ENCODE data around the gene S100A8.

Gene S100A8

GRCh38 chr1:153375511-153375910, 15.4 kb downstream of the S100A8 start, which contains the start of gene S100A12:
S100A12 (minus strand) TSS chr1:153375621; CDS start chr1:153374592, 1,029 bp downstream.
- Histone ChIP-seq H3K9me3 (ENCODE audit: control insufficient read depth in 2 of 2, low read length in 2 of 2) (no peaks in the 10 kb centered on the region), H3K9ac (ENCODE audit: low read depth in 1 of 2, low read length in 2 of 2) (no peak within 1 kb of the TSS), H3K27ac (ENCODE audit: low read depth in 2 of 2, low read length in 2 of 2) (no peak within 1 kb of the TSS), H3K4me3 (ENCODE audit: low read length in 2 of 2) (no peak within 1 kb of the TSS), H3K4me1 (ENCODE audit: control insufficient read depth in 2 of 2, insufficient read depth in 2 of 2, low read length in 2 of 2) (no peaks in the 10 kb centered on the region), H3K27me3 (ENCODE audit: control insufficient read depth in 2 of 2, insufficient read depth in 2 of 2, low read length in 2 of 2) (no peaks in the 10 kb centered on the region), H3K36me3 (ENCODE audit: control insufficient read depth in 2 of 2, insufficient read depth in 2 of 2, low read length in 2 of 2) (no peaks in the 10 kb centered on the region)

DNA sequence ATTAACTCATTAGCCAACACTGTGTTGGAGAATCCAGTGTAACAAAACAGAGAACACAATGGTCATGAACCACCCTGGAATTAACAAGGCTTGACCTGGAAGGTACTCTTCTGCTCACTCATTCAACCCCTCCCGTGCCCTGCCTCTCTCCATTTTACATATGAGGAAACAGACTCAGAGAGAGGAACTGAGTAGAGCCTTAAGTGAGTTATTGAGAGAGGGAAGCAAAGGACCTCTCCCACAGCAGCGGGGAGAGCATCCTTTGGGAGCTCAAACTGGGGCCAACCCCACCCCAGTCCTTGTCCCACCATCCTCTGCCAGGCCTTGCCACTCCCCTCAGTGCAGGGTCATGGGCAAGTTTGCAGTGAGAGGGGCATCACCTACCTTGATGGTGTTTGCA, 16.8 kb downstream of the S100A8 start:
- Histone ChIP-seq H3K36me3 (ENCODE audit: control insufficient read depth in 2 of 2, insufficient read depth in 2 of 2, low read length in 2 of 2) (no peaks in the 10 kb centered on the region), H3K9me3 (ENCODE audit: control insufficient read depth in 2 of 2, low read length in 2 of 2) (no peaks in the 10 kb centered on the region), H3K27me3 (ENCODE audit: control insufficient read depth in 2 of 2, insufficient read depth in 2 of 2, low read length in 2 of 2) (no peaks in the 10 kb centered on the region), H3K27ac (ENCODE audit: low read depth in 2 of 2, low read length in 2 of 2) (no peak overlapping the region), H3K4me3 (ENCODE audit: low read length in 2 of 2) (no peak overlapping the region), H3K9ac (ENCODE audit: low read depth in 1 of 2, low read length in 2 of 2) (no peak overlapping the region), H3K4me1 (ENCODE audit: control insufficient read depth in 2 of 2, insufficient read depth in 2 of 2, low read length in 2 of 2) (no peaks in the 10 kb centered on the region)

- Histone ChIP-seq H3K27ac (ENCODE audit: low read depth in 2 of 2, low read length in 2 of 2) (no peak overlapping the region), H3K27me3 (ENCODE audit: control insufficient read depth in 2 of 2, insufficient read depth in 2 of 2, low read length in 2 of 2) (no peaks in the 10 kb centered on the region), H3K4me3 (ENCODE audit: low read length in 2 of 2) (no peak overlapping the region)
These were observed 18.3 kb downstream of the S100A8 start for GRCh38 chr1:153372571-153372970.

DNA sequence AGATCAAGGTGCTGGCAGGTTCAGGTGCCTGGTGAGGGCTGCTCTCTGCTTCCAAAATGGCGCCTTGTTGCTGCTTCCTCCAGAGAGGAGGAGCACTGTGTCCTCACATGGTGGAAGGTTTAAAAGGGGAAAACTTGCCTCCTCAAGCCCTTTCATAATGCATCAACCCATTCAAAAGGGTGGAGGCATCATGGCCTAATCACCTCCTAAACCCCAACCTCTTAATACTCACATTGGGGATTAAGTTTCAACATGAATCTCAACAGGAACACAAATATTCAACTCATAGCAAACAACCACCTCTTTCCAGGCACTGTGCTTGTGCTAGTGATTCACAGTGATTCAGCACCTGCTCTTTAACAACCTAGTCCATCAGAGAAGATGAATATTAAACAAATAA, 19.6 kb downstream of the S100A8 start:
- Histone ChIP-seq H3K9ac (ENCODE audit: low read depth in 1 of 2, low read length in 2 of 2) (no peak overlapping the region), H3K9me3 (ENCODE audit: control insufficient read depth in 2 of 2, low read length in 2 of 2) (no peaks in the 10 kb centered on the region), H3K4me3 (ENCODE audit: low read length in 2 of 2) (no peak overlapping the region), H3K27me3 (ENCODE audit: control insufficient read depth in 2 of 2, insufficient read depth in 2 of 2, low read length in 2 of 2) (no peaks in the 10 kb centered on the region), H3K36me3 (ENCODE audit: control insufficient read depth in 2 of 2, insufficient read depth in 2 of 2, low read length in 2 of 2) (no peaks in the 10 kb centered on the region), H3K27ac (ENCODE audit: low read depth in 2 of 2, low read length in 2 of 2) (no peak overlapping the region), H3K4me1 (ENCODE audit: control insufficient read depth in 2 of 2, insufficient read depth in 2 of 2, low read length in 2 of 2) (no peaks in the 10 kb centered on the region)

More at GRCh38 chr1:153372571-153372970, 18.3 kb downstream of the S100A8 start:
- no peaks in the 10 kb centered on the region for H3K9me3 ChIP-seq (ENCODE audit: control insufficient read depth in 2 of 2, low read length in 2 of 2)
- H3K9ac ChIP-seq (ENCODE audit: low read depth in 1 of 2, low read length in 2 of 2) = no peak overlapping the region
- H3K36me3 ChIP-seq (ENCODE audit: control insufficient read depth in 2 of 2, insufficient read depth in 2 of 2, low read length in 2 of 2) = no peaks in the 10 kb centered on the region
- no peaks in the 10 kb centered on the region for H3K4me1 ChIP-seq (ENCODE audit: control insufficient read depth in 2 of 2, insufficient read depth in 2 of 2, low read length in 2 of 2)

DNA sequence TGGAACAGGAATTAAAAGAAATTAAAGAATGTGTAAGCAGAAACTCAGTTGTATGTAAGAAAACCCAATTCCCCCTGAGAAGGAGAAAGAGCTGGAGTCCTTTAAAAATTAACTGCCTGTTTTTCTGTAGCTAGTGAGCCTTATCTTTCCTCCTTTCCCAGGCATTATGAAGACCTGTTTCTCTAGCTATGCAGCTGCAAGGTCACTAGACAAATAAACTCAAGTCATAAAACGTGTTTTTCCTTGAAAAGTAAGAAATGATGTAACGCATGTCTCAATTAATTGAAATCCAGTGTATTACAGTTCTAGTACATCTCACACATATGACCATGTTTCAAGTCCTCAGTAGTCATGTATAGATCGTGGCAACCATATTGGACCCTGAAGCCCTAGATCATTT, 20.7 kb downstream of the S100A8 start:
- no peaks in the 10 kb centered on the region for H3K27me3 ChIP-seq (ENCODE audit: control insufficient read depth in 2 of 2, insufficient read depth in 2 of 2, low read length in 2 of 2)
- no peaks in the 10 kb centered on the region for H3K36me3 ChIP-seq (ENCODE audit: control insufficient read depth in 2 of 2, insufficient read depth in 2 of 2, low read length in 2 of 2)
- no peak overlapping the region for H3K27ac ChIP-seq (ENCODE audit: low read depth in 2 of 2, low read length in 2 of 2)
- H3K4me1 ChIP-seq (ENCODE audit: control insufficient read depth in 2 of 2, insufficient read depth in 2 of 2, low read length in 2 of 2) = no peaks in the 10 kb centered on the region
- H3K9me3 ChIP-seq (ENCODE audit: control insufficient read depth in 2 of 2, low read length in 2 of 2) = no peaks in the 10 kb centered on the region
- no peak overlapping the region for H3K9ac ChIP-seq (ENCODE audit: low read depth in 1 of 2, low read length in 2 of 2)
- no peak overlapping the region for H3K4me3 ChIP-seq (ENCODE audit: low read length in 2 of 2)

DNA sequence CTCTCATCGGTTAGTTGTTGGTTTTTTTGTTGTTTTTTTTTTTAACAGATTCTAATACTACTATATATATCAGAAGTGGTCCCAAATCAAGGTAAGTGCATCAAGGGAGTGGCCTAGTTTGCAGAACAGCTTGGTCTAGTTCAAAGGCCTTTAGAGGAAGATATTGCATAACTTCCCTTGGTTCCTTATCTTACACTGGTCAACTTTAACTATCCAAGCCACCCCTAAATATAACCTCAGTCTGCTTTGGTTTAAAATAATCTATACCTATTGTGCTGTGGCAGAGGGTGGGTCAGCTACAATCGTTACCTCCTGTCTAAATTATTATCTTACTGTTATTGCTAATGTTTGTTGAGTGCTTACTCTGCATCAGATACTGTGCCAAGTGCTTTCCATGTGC, 22.4 kb downstream of the S100A8 start:
- Histone ChIP-seq H3K4me1 (ENCODE audit: control insufficient read depth in 2 of 2, insufficient read depth in 2 of 2, low read length in 2 of 2) (no peaks in the 10 kb centered on the region), H3K27me3 (ENCODE audit: control insufficient read depth in 2 of 2, insufficient read depth in 2 of 2, low read length in 2 of 2) (no peaks in the 10 kb centered on the region), H3K9me3 (ENCODE audit: control insufficient read depth in 2 of 2, low read length in 2 of 2) (no peaks in the 10 kb centered on the region), H3K4me3 (ENCODE audit: low read length in 2 of 2) (no peak overlapping the region), H3K9ac (ENCODE audit: low read depth in 1 of 2, low read length in 2 of 2) (no peak overlapping the region), H3K36me3 (ENCODE audit: control insufficient read depth in 2 of 2, insufficient read depth in 2 of 2, low read length in 2 of 2) (no peaks in the 10 kb centered on the region), H3K27ac (ENCODE audit: low read depth in 2 of 2, low read length in 2 of 2) (no peak overlapping the region)

DNA sequence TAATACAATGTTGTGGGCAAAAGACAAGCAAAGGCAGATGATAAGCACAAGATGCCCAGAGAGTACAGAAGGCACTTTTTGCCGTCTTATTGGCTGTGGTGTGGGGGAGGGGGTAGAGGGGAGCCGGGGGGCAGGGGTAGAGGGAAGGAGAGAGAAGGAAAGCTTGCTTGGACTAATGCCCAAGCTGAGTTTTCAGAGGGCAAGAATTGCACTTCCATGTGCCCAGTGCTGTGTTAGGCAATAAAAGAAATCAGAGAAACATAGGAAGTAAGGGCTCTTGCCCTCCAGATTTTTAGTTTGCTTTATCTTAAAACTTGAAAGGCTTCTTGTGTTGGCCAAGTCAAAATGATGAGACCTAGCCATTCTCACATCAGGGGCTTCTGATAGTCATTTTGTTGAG, 23.8 kb downstream of the S100A8 start:
- Histone ChIP-seq H3K27me3 (ENCODE audit: control insufficient read depth in 2 of 2, insufficient read depth in 2 of 2, low read length in 2 of 2) (no peaks in the 10 kb centered on the region), H3K36me3 (ENCODE audit: control insufficient read depth in 2 of 2, insufficient read depth in 2 of 2, low read length in 2 of 2) (no peaks in the 10 kb centered on the region), H3K4me3 (ENCODE audit: low read length in 2 of 2) (no peak overlapping the region), H3K4me1 (ENCODE audit: control insufficient read depth in 2 of 2, insufficient read depth in 2 of 2, low read length in 2 of 2) (no peaks in the 10 kb centered on the region), H3K27ac (ENCODE audit: low read depth in 2 of 2, low read length in 2 of 2) (no peak overlapping the region), H3K9me3 (ENCODE audit: control insufficient read depth in 2 of 2, low read length in 2 of 2) (no peaks in the 10 kb centered on the region), H3K9ac (ENCODE audit: low read depth in 1 of 2, low read length in 2 of 2) (no peak overlapping the region)

- Histone ChIP-seq H3K27ac (ENCODE audit: low read depth in 2 of 2, low read length in 2 of 2) (no peak overlapping the region), H3K9ac (ENCODE audit: low read depth in 1 of 2, low read length in 2 of 2) (no peak overlapping the region), H3K36me3 (ENCODE audit: control insufficient read depth in 2 of 2, insufficient read depth in 2 of 2, low read length in 2 of 2) (no peaks in the 10 kb centered on the region), H3K4me1 (ENCODE audit: control insufficient read depth in 2 of 2, insufficient read depth in 2 of 2, low read length in 2 of 2) (no peaks in the 10 kb centered on the region), H3K27me3 (ENCODE audit: control insufficient read depth in 2 of 2, insufficient read depth in 2 of 2, low read length in 2 of 2) (no peaks in the 10 kb centered on the region), H3K9me3 (ENCODE audit: control insufficient read depth in 2 of 2, low read length in 2 of 2) (no peaks in the 10 kb centered on the region), H3K4me3 (ENCODE audit: low read length in 2 of 2) (no peak overlapping the region)
These were observed 24.6 kb downstream of the S100A8 start for GRCh38 chr1:153366261-153366660.

DNA sequence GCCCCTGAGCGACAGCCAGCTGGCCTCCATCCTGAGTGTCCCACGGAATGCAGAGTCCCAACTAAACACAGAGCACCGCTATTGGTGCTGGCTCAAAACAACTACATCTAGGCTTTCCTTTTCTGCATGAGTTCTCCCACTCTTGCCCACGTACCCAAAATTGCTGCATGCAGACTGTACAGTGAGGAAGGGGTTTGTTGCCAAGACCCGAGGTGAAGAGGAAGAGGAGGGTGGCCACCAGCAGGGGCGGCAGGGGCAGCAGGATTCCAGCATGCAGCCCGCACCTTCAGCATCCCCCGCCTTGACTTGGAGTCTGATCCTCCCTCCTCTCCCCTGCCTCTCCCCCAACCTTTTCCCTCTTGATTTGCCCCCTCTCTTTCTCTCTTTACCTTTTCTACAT, 25.2 kb downstream of the S100A8 start:
- Histone ChIP-seq H3K4me3 (ENCODE audit: low read length in 2 of 2) (no peak overlapping the region), H3K27me3 (ENCODE audit: control insufficient read depth in 2 of 2, insufficient read depth in 2 of 2, low read length in 2 of 2) (no peaks in the 10 kb centered on the region), H3K9ac (ENCODE audit: low read depth in 1 of 2, low read length in 2 of 2) (no peak overlapping the region), H3K4me1 (ENCODE audit: control insufficient read depth in 2 of 2, insufficient read depth in 2 of 2, low read length in 2 of 2) (no peaks in the 10 kb centered on the region), H3K36me3 (ENCODE audit: control insufficient read depth in 2 of 2, insufficient read depth in 2 of 2, low read length in 2 of 2) (no peaks in the 10 kb centered on the region), H3K27ac (ENCODE audit: low read depth in 2 of 2, low read length in 2 of 2) (no peak overlapping the region), H3K9me3 (ENCODE audit: control insufficient read depth in 2 of 2, low read length in 2 of 2) (no peaks in the 10 kb centered on the region)

DNA sequence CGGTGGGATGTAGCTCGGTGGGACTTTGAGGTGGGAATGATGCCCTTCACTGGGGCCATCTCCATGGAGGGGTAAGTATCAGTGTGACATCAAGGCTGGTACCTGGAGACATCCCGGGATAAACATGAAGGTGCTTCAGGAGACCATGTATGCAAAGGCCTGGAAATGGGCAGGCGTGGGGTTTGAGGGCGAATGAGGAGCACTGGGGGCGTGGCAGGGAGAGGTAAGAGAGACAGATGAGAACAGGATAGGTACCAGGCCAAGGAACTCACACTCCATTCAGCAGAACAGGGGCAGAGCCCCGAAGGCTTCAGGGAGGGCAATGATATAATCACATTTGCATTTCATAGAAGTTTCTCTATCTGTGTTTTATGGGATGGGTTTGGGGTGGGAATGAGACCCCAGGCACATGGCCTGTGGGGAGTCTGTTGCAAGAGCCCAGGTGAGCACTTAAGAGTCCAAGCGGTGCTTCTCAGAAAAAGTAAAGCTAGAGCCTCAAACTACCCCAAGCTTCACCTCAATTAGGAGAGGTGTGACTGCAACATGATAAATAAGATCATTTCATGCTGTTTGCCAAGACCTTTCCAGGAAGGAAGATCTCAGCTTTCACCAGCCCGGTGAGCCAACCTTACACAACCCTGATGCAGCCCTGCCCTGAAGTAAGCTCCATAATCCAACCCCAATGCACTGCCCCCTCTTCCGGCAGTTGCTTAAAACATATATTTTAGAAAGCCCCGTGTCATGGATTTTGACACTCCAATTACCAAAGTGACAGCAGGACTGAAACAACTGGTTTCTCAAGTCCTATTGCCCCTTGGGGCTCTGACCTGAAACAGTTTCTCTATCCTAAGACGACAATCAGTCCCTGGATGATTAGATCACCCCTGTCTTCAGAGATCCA, 25.9 kb downstream of the S100A8 start:
- H3K4me1 ChIP-seq (ENCODE audit: control insufficient read depth in 2 of 2, insufficient read depth in 2 of 2, low read length in 2 of 2) = peaks cover 0 to 5% of the 10 kb centered on the region in 2 donors
- H3K27me3 ChIP-seq (ENCODE audit: control insufficient read depth in 2 of 2, insufficient read depth in 2 of 2, low read length in 2 of 2) = no peaks in the 10 kb centered on the region
- no peaks in the 10 kb centered on the region for H3K9me3 ChIP-seq (ENCODE audit: control insufficient read depth in 2 of 2, low read length in 2 of 2)
- H3K36me3 ChIP-seq (ENCODE audit: control insufficient read depth in 2 of 2, insufficient read depth in 2 of 2, low read length in 2 of 2) = no peaks in the 10 kb centered on the region
- no peak overlapping the region for H3K9ac ChIP-seq (ENCODE audit: low read depth in 1 of 2, low read length in 2 of 2)
- H3K27ac ChIP-seq (ENCODE audit: low read depth in 2 of 2, low read length in 2 of 2) = no peak overlapping the region
- H3K4me3 ChIP-seq (ENCODE audit: low read length in 2 of 2) = no peak overlapping the region
